ENCODE measurements around the gene HYLS1. TPM values are rescaled to one million over a fixed set of nuclear protein-coding genes. Genes with fewer than 3 reads are reported as not detected.

HYLS1 gene
- total RNA-seq, 1 experiment from 2014 or later = 8.6 TPM

- Mint-ChIP-seq H3K27ac (peak overlapping the region in 1 of 3 experiments; percentile 83; a peak in 1 of 7 replicates), H3K27me3 (ENCODE audit: low read depth) (no peaks in the 10 kb centered on the region; the same call in 1 of the 2 replicates), H3K36me3 (ENCODE audit: insufficient read depth in 1 of 3, low read depth in 3 of 3) (no peaks in the 10 kb centered on the region), H3K4me3 (no peak overlapping the region), H3K9me3 (no peaks in the 10 kb centered on the region), H3K4me1 (peaks cover 8 to 19% of the 10 kb centered on the region in 2 experiments)
- WGBS (ENCODE audit: extremely low coverage, insufficient read length, low lambda C conversion rate) = no CpG with 5 or more reads among the region's 11 CpGs
- no peak overlapping the region for H3T11ph ChIP-seq (ENCODE audit: low read length)
- no peaks in the 10 kb centered on the region for H3K79me1 ChIP-seq (ENCODE audit: insufficient read depth, low read depth, low read length, poor library complexity, severe bottlenecking)
- no peak overlapping the region for H2BK5ac ChIP-seq (ENCODE audit: insufficient read length, low read length)
- TF ChIP-seq CTCF (conservative IDR thresholded peaks at IDR 0.05) = no peak
- no peak overlapping the region for H3K4ac ChIP-seq (ENCODE audit: low read depth, low read length)
- no peak overlapping the region for H2BK20ac ChIP-seq (ENCODE audit: low read depth, low read length, poor library complexity, severe bottlenecking)
- H3K23ac ChIP-seq (ENCODE audit: insufficient read length, low read depth, low read length) = no peak overlapping the region
- H3K4me1 ChIP-seq (ENCODE audit: insufficient read depth, low read length) = no peaks in the 10 kb centered on the region
- H2BK12ac ChIP-seq (ENCODE audit: insufficient read length, low read depth, low read length) = no peak overlapping the region
- H2AFZ ChIP-seq (ENCODE audit: low read length) = no peak overlapping the region
- no peak overlapping the region for H4K91ac ChIP-seq (ENCODE audit: insufficient read length, low read depth, low read length)
- no peak overlapping the region for H2BK15ac ChIP-seq (ENCODE audit: low read depth, low read length)
- no peaks in the 10 kb centered on the region for H3K27me3 ChIP-seq (ENCODE audit: insufficient read depth, low read length)
- H4K8ac ChIP-seq (replicated peaks; ENCODE audit: insufficient read length, low read depth, low read length) = no peak overlapping the region
- H2BK120ac ChIP-seq (ENCODE audit: low read depth, low read length, poor library complexity, severe bottlenecking) = no peak overlapping the region
- H3K79me2 ChIP-seq (ENCODE audit: insufficient read depth, low read length) = no peaks in the 10 kb centered on the region
- H4K5ac ChIP-seq (ENCODE audit: insufficient read length, low read depth, low read length) = no peak overlapping the region
- H3K27ac ChIP-seq (ENCODE audit: insufficient read length, low read depth, low read length) = no peak overlapping the region
- H4K20me1 ChIP-seq (ENCODE audit: control insufficient read depth, insufficient read depth, insufficient read length) = no peaks in the 10 kb centered on the region
- H3K18ac ChIP-seq (ENCODE audit: insufficient read length, low read depth, low read length) = no peak overlapping the region
- H3K14ac ChIP-seq (ENCODE audit: insufficient read depth, low read length) = no peak overlapping the region
- DNase-seq = no peak
- H3K9me3 ChIP-seq (ENCODE audit: control insufficient read depth, low read depth, low read length) = no peaks in the 10 kb centered on the region
- H3K23me2 ChIP-seq (ENCODE audit: insufficient read length, low read depth, low read length, poor library complexity, severe bottlenecking) = no peaks in the 10 kb centered on the region
- H3K9ac ChIP-seq (ENCODE audit: extremely low read depth, insufficient read length, low read length) = no peak overlapping the region
- no peak overlapping the region for H3K56ac ChIP-seq (ENCODE audit: insufficient read length, low read depth, low read length)
- no peak overlapping the region for H3K4me2 ChIP-seq (ENCODE audit: insufficient read depth, insufficient read length, low read length)
- no peak overlapping the region for H2AK5ac ChIP-seq (ENCODE audit: insufficient read length, low read length)
Observed at GRCh38 chr11:125950178-125950490, 62.7 kb downstream of the HYLS1 start.

Other genes with a start within 250 kb of the HYLS1 start
- not detected in 2 replicates for gene ACRV1, start 206.8 kb upstream of the HYLS1 start, total RNA-seq (2021)
- not detected in 2 replicates for gene PATE1, start 141.4 kb upstream of the HYLS1 start, total RNA-seq (2021)
- 0.17 and 0.44 TPM in 2 replicates for gene PATE2, start 108.8 kb upstream of the HYLS1 start, total RNA-seq (2021)
- not detected in 2 replicates for gene PATE3, start 99.5 kb upstream of the HYLS1 start, total RNA-seq (2021)
- gene PATE4, start 54.4 kb upstream of the HYLS1 start, total RNA-seq (2021) = not detected in 2 replicates
- 20.0 and 26.9 TPM in 2 replicates for gene PUS3, start 15.5 kb downstream of the HYLS1 start, total RNA-seq (2021)
- 6.9 and 7.4 TPM in 2 replicates for gene DDX25, start 16.8 kb downstream of the HYLS1 start, total RNA-seq (2021)
- not detected in 2 replicates for gene VSIG10L2, start 58.4 kb downstream of the HYLS1 start, total RNA-seq (2021)
- 16.0 and 17.2 TPM in 2 replicates for gene CDON, start 175.2 kb downstream of the HYLS1 start, total RNA-seq (2021)

Measured in H9 (cell line).